H4 (cell line): ENCODE data around the gene TUB. TPM values are rescaled to one million over a fixed set of nuclear protein-coding genes. Genes with fewer than 3 reads are reported as not detected.
A peak's percentile ranks its signal among the peaks of the same experiment; 100 is the strongest.

ENCODE experiments used
- DNase-seq: peaks from one replicate; pipeline ENCODE4 v3.0.0-alpha.2; 2015; ENCODE audit warnings: low spot score
- total RNA-seq: library from RNA; depleted of rRNA; stranded (reverse); fragments of >200 nt; shearing (Covaris generic); gene quantifications from 2 replicates; pipeline ENCODE4 v1.2.3, GENCODE V29; 2014; rRNA removed

The TUB gene, protein sequence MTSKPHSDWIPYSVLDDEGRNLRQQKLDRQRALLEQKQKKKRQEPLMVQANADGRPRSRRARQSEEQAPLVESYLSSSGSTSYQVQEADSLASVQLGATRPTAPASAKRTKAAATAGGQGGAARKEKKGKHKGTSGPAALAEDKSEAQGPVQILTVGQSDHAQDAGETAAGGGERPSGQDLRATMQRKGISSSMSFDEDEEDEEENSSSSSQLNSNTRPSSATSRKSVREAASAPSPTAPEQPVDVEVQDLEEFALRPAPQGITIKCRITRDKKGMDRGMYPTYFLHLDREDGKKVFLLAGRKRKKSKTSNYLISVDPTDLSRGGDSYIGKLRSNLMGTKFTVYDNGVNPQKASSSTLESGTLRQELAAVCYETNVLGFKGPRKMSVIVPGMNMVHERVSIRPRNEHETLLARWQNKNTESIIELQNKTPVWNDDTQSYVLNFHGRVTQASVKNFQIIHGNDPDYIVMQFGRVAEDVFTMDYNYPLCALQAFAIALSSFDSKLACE
- total RNA-seq, result 7.5 and 7.8 TPM in 2 replicates

DNA sequence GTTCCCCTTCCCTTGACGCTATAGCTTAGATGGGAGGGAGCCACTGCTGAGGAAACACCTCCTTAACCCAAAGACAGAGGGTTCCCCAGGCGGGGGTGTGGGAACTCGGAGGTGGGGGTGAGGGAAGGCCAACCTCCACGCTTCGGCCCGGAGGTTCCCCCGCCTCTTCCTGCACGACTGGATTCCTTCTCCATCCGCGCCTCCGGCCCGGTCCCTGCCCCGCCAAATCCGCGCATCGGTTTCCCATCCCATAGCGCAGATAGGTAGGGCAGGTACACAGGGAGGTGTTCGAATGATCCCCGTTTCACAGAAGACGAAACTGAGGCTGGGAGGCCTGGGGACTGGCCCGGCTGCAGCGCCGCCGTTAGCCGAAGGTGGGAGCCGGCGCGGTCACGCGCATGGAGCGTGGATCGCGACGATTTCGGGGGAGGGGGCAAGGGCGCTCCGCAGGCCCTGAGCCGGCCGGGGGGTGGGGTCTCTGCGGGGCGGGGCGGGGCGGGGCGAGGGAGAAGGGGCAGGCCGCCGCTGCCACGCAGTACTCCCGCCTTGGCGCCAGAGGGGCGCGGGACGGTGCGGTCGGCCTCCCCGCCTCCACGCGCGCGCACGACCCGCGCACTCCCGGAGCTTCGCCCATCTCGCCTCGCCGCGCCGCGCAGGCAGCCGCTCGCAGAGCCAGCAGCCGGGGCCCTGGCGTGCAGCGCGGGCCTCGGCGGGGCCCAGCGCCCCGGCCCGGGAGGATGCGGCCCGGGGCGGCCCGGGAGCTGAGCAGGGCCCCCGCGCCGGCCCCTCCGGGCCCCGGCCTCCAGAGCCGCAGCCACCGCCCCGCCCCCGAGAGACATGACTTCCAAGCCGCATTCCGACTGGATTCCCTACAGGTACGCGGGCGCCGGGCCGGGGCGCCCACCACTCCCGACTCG is at the start of gene TUB:
TSS of gene TUB (plus strand) at position 538 of the 917 bp plus-strand sequence. CDS start at position 838, 300 bp downstream.
- no peak for DNase-seq

- DNase-seq, result no peak
Observed at GRCh38 chr11:8031248-8032115, 49.5 kb upstream of the TUB start.

GRCh38 chr11:8032122-8032521 is 48.9 kb upstream of the TUB start:
- no peak for DNase-seq

DNA sequence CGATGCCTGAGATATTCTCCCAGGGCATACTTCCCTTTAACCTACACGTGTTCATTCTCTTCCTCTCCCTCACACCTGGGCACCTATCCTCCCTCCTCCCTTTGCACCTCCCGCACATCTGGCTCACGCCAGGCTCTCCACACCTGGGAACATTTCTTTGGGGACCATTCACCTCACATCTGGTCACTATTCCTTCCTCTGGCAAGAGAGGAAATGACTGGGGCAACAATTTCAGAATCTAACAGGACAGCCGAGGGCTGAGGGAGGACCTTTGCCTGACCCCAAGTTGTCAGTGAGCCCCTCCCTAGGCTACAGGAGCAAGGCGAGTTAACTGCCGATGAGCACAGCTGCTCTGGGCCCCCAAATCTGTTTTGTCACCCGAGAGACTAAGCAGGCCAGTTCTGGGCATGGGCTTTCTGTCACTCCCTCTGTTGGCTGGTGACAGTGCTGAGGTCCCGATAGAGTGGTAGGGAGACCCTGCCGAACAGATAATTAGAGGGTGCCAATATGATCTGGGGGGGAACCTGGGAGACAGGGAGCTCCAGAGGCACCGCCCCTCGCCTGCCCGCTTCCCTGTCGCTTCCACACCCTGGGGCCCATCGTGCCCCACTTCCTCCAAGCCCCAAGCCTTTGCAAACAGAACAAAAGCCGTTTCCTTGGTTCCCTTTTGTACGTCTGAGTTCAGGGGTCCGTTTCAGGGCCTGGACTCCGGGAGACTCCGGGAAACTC is 48.3 kb upstream of the TUB start:
- no peak for DNase-seq

- peak; percentile 85 for DNase-seq
Observed at GRCh38 chr11:8033305-8034105, 47.5 kb upstream of the TUB start.

DNA sequence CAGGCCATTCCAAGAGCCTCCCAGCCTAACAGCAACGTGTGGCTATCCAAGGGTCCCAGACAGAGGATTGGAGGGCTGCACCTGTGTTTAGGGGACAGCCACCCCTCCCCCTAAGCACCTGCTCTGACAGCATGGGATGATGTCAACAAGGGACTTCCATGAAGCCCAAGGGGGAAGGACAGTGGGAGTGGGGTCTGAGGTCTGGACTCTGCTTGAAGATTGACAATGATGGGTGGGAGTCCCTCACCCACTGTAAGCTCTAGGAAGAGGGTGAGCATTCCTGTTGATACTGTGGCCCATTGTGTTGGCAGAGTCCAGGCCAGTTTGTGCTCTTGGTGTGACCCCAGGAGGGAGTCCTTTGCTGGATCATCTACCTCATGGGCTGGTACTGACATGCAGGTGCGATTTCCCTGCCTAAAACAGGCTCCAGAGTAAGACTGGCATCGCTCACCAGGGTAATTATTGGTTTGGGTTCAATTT is 46.9 kb upstream of the TUB start:
- DNase-seq, result no peak

GRCh38 chr11:8034604-8035190 is 46.3 kb upstream of the TUB start:
- no peak for DNase-seq

DNA sequence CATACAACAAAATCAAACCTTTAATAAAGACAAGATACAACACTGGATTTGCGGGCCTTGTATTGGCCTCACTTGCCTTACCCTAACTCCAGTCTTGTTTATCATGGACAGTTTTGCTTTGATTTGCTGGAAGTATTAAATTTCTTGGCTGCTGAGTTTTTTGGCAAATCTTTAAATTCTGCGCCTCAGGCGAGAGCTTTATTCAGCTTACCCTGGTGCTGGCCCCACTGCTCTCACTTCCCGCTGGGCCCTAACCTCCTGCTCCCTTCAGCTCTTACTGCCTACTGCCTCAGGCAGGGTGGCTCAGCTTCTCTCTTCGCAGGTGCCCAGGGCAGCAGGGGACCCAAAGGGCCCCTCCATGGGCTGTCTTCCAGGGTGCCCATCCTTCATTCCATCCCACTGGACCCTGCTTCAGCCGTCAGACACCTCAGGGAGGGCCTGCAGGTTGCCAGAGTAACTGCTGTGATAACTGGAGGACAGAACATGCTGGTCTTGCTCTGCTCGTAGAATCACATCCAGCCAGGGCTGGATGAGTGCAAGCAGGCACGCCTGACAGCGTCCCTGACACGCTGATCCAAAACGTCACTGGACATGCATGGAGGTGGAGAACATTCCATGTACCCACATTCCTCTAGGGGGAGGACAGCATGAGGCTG is 45.7 kb upstream of the TUB start:
- no peak for DNase-seq

GRCh38 chr11:8036002-8036802 is 44.8 kb upstream of the TUB start:
- DNase-seq, result no peak

DNA sequence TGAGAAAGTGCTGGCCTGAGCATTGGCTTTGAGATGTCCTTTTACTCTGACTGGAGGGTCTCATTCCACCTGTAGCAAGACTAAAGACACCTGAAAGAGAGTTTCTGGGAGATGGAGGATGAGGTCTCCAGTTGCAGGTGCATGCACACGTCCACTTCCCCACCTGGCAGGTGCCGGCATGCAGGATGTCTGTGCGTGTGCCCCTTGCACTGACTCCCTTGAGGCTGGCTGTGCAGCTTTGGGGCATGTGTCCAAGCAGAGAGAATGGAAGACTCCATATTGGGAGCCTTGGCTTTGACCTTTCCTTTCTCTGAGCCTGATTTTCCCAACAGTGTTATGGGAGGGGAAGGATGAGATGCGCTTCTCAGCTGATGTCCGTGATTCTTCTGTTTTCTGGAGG is 44.0 kb upstream of the TUB start:
- DNase-seq, result no peak

- DNase-seq, result no peak
Observed at GRCh38 chr11:8038393-8038792, 42.6 kb upstream of the TUB start.

DNA sequence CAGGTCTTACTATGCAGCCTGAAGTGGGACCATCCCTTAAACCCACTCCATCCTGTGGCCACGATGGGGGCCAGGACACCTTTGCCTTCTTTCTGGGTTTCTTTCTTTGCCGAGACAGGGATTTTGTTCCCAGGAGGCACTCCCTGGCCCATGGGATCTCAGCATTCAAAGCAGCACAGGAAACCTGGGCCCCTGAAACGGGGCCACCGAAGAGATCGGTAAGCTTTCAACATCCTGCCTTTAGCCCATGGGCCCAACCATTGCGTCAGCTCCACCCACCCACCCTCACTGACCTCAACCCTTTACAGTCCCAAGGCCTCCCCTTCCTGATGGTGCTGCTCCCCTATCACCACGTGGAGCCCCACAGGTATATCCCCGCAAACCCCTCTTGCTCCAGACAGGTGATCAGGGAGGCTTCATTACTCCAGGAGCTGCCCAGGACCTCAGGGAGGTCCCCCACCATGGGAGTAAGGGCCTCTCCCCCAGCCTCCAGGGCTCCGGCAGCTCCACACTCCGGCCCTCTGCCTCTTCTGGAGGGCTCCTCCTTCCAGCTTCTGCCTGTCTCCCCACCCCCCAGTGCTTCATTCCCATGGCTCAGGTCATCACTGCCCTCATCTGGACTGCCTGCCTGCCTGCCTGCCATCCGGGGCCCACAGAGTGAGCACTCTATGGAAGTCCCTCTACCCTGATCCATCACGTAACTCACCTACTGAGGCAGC is 42.0 kb upstream of the TUB start:
- no peak for DNase-seq

GRCh38 chr11:8039530-8040260 is 41.3 kb upstream of the TUB start:
- no peak for DNase-seq

GRCh38 chr11:8040261-8040920 is 40.6 kb upstream of the TUB start:
- DNase-seq, result no peak

GRCh38 chr11:8040921-8041285 is 40.1 kb upstream of the TUB start:
- DNase-seq, result no peak

DNA sequence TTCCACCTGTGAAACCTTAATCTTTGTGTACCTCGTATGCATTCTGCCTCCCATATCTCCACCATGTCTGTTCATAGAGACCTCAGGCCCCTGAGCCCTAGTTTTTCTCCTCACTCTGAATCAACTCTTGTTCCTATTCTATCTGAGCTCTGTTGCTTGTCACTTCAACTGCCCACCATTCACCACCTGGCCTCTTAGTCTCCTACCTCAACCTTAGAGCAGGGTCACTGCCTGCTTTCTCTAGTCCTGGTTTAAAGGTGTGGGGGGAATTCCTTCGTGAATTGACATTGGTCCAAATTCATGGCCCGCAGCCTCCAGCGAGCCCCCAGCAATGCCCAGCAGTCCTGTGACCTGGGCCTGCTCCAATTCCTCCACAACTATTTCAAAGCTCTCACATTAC is 39.4 kb upstream of the TUB start:
- no peak for DNase-seq
